GM08714 (cell line): Measurements from ENCODE around the gene SLC39A8.
"Not testable (repeated sequence)": the region's sequence is repeated elsewhere in the genome, so short reads cannot be mapped to it uniquely, and the experiment has no call there.

Source experiments
- H3K4me3 ChIP-seq: fragments of 200-500 bp; sonication (Bioruptor generic); 2 replicates; pipeline ENCODE4 v1.5.1; 2014; ENCODE audit warnings: mild to moderate bottlenecking, low read length, inconsistent platforms
- ZNF274 ChIP-seq: IDR thresholded peaks from 2 replicates; pipeline ENCODE4 v1.6.1; 2012; ENCODE audit warnings: mild to moderate bottlenecking, low read depth, low read length

SLC39A8 gene

DNA sequence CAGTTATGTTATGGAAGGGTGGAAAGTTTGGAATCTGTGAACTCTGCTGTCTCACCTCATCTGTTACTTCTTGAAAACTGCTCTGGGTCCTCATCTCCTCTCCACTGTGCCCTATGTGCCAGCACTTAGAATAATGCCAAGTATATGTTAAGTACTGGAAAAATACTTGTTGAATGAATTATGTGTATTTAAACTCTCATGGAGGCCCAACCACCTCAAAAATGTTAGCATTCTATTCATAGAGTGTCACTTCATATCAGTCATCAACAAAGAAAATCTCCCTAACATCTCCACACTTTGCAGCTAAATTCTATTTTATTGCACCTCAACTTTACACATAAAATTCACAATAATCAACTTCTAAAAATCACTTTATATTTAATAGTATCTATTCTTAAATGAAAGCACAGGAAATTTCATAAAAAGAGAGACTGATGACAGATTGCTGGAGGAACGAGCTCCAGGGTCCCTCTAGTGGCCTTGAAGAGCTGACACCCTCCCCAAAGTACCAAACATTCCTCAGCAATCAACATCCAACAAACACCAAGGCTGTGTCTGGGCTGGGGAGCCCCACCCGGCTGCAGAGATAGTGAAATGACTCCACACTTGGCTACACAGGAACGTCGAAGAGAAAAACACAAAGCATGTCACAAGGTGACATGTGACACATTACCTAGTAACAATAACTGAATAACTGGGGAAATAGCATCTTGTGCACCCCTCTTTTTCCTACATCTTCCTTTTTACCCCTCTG, 45.8 kb downstream of the SLC39A8 start:
- no peak for TF ChIP-seq ZNF274
- no peak overlapping the region for H3K4me3 ChIP-seq

DNA sequence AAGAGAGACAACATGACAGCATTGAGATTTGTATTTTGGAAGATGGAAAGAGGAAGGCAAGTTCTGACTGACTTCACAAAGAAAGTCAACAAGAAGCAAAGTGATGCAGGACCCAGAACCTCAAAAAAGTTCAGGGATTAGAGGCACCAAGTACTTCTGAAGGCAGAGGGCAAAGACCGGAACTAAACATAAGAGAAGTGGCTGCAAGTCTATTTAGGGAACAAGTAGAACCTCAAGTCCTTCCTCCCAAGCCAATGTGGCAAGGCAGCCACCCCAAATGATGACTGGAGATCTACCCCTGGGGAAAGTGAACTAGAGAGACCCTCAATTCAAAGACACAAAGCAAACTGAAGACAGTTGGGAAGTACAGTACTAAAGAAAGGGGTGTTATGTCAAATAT, 46.6 kb downstream of the SLC39A8 start:
- TF ChIP-seq ZNF274: no peak
- H3K4me3 ChIP-seq: no peak overlapping the region

DNA sequence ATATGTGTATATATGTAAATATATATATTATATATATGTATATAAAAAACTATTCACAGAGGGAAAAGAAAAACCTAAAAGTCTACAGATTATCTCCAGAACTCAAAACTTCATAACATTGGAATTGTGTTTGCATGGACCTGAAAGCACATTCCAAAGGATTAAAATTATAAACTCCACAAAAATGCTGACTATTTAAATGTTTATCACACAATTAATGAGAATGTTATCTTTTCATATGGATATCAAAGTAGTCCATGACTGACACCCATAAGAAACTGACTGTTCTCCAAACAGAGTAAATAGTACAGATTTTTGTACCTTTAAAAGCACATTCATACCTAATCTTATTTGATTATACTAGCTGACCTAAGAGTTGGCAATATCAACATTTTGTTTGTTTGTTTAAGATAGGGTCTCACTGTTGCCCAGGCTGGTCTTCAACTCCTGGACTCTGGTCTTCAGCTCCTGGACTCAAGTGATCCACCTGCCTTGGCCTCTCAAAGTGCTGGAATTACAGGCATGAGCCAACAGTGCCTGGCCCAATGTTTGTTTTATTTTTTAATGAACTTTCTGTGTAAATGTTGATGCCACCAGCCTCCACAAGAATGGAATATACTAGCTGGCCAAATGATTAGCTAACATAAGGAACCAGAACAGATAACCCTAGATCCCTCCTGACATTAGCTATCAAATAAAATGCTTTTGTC, 50.0 kb downstream of the SLC39A8 start:
- TF ChIP-seq ZNF274: no peak
- no peak overlapping the region for H3K4me3 ChIP-seq

DNA sequence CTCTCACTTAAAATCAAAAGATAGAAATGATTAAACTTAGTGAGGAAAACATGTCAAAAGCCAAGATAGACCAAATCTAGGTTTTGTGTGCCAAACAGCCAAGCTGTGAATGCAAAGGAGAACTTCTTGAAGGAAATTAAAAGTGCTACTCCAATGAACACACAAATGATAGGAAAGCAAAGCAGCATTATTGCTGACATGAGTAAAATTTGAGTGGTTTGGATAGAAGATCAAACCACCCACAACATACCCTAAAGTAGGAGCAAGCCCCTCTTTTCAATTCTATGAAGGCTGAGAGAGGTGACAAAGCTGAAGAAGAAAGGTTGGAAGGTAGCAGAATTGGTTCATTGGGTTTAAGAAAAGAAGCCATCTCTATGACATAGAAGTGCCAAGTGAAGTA, 56.8 kb downstream of the SLC39A8 start:
- TF ChIP-seq ZNF274: no peak
- H3K4me3 ChIP-seq: no peak overlapping the region

DNA sequence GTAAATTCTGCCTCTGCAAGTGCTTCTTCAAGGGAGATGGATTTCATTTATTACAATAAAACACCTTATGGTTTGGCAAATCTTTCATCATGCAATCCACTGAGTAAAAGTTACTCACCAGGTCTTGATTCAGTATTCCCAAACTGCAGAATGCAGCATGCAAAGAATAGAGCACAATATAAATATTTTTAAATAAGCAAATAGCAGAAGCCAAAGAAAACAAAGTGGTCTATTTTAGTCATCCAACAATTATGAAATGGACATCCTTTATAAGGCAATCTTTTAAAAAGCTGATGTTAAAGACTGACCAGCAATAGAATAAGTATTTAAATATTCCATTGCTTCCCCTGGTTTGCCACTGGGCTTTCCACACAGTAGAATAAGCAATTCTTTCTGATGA, 59.5 kb downstream of the SLC39A8 start:
- TF ChIP-seq ZNF274: no peak
- H3K4me3 ChIP-seq: no peak overlapping the region

DNA sequence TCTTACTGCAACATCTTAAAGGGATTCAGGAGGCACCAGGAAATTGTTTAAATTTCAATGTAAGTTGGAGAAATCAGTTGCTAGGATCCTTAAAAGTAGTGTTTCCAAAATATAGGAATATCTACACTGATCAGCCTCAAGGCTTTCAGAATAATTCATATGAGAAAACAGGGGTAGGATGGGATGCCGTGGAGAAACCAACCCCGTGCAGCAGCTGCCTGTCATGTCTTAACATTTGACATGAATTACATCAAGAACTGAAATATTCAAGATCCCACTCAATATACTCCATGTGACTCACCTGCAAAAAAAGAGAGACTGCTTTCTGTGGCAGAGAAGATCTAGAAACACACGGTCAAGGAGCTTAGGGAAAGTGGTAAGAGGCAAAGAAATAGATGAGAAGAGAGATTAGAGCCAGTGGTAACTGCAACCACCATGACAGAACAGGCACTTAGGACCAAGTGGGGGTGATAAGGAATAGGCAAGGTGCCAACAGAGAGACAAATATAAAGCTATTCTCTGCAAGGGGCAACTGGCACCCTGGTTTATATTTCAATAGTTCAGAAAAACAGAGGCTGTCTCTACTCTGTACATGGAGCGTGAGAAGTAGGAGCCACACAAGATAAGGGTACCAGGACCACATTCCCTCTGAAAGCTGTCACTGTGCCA, 64.0 kb downstream of the SLC39A8 start:
- no peak overlapping the region for H3K4me3 ChIP-seq
- no peak for TF ChIP-seq ZNF274

DNA sequence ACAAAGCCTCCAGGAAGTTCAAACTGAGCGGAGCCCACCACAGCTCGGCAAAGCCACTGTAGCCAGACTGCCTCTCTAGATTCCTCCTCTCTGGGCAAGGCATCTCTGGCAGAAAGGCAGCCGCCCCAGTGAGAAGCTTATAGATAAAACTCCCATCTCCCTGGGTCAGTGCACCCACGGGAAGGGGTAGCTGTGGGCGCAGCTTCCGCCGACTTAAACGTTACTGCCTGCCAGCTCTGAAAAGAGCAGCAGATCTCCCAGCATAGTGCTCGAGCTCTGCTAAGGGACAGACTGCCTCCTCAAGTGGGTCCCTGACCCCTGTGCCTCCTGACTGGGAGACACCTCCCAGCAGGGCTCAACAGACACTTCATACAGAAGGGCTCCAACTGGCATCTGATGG, 72.0 kb downstream of the SLC39A8 start:
- not testable (repeated sequence) for H3K4me3 ChIP-seq

DNA sequence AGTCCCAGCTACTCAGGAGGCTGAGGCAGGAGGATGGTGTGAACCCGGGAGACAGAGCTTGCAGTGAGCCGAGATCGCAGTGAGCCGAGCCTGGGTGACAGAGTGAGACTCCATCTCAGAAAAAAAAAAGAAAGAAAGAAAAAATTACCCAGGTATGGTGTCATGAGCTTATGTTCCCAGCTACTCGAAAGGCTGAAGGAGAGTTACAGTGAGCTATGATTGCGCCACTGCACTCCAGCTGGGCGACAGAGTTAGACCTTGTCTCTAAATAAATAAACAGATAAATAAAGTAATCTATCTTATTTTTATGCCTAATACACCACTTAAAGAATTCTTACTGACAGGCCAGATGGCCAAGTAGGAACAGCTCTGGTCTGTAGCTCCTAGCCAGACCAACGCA, 73.0 kb downstream of the SLC39A8 start:
- no peak for TF ChIP-seq ZNF274
- H3K4me3 ChIP-seq: no peak overlapping the region

DNA sequence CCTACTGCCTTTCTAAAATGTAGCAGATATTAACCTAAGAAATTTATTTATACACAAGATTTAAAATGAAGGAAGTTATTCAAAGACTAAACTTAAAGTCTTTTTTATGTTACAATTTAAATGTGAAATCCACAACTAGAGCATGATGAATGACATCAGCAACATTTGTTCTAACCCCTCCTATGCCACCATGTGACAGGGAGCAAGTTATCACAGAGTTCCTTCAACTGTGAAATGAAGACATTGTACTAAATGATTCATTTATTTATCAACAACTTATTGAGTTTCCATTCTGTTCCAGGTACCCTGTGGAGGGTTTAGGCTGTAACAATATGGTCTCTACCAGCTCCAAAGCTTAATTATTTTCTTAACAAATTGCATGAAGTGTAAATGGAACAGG, 76.9 kb downstream of the SLC39A8 start:
- no peak for TF ChIP-seq ZNF274
- no peak overlapping the region for H3K4me3 ChIP-seq

DNA sequence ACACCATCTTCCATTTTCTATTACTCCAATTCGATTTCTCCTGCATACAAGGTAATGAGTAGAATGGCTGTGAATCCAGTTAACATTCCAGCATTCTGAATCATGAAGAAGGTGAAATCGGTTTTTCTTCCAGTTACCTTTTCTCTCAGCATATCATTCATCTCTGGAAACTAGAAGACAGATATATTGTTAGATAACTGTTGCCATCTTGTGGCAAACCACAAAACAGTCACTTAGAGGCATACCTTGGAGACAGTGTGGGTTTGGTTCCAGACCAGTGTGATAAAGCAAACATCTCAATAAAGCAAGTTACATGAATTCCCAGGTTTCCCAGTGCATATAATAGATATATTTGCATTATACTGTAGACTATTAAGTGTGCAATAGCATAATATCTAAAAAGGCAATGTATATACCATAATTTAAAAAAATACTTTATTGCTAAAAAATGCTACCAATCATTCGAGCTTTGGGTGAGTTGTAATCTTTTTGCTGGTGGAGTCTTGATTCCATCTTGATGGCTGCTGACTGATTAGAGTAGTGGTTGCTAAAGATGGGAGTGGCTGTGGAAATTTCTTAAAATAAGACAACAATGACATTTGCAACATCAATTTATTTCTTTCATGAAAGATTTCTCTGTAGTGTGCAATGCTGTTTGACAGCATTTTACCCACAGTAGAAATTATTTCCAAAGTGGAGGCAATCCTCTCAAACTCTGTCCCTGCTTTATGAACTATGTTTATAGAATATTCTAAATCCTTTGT, 82.1 kb downstream of the SLC39A8 start:
- H3K4me3 ChIP-seq: no peak overlapping the region
- TF ChIP-seq ZNF274: no peak

DNA sequence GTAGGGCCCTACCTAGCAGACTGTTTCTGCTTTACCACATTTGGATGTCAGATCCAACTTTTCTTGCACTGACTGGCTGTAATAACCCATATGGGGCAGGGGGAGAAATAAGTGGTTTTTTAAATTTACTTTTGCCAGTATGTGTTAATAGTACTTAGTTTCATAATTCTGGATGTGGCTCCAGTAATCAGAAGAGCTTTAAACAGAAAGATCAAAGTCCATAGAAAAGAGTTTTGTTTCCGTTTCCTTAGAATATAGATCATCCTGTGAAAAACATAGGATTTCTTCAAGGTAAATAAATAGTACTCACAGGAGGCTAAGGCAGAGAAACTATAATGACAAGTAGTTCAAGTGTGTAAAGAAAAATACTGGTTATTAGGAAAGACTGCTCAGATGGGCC, 85.6 kb downstream of the SLC39A8 start:
- TF ChIP-seq ZNF274: no peak
- no peak overlapping the region for H3K4me3 ChIP-seq

DNA sequence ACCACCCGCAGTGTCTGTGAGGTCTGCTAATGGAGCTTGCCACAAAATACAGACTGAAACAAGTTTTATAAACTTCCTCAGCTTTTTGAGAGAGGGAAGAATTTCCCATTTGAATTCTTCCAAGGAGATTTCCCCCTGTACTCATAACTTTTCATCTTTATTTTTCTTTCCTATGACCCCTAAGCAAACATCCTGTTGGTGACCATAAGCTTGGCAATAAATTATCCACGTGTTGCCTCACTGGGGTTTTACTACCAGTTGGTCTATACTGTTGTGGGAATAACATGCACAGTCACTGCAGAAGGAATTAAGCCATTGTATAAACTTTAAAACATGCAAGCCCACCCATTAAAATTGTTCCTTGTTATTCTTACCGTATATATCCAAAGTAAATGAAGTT, 86.2 kb downstream of the SLC39A8 start:
- H3K4me3 ChIP-seq: no peak overlapping the region
- TF ChIP-seq ZNF274: no peak

DNA sequence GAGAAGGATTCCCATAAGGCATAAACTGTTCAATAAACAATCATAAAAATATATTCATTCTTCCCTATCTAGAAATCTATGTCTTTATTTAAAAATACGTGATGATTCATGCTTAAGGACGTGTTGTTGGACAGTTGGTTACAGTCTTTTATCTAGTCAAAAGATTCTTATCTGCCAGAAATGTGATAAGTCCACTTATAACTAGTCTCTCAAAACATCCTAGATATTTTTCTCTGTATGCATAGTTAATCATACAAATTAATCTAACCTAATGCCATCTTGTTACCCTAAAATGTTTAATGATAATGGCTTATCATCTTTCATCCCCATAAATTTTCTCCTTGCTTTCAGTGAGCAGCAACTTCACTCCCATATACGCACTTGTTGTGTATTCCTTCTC, 89.0 kb downstream of the SLC39A8 start:
- H3K4me3 ChIP-seq: no peak overlapping the region
- TF ChIP-seq ZNF274: no peak

DNA sequence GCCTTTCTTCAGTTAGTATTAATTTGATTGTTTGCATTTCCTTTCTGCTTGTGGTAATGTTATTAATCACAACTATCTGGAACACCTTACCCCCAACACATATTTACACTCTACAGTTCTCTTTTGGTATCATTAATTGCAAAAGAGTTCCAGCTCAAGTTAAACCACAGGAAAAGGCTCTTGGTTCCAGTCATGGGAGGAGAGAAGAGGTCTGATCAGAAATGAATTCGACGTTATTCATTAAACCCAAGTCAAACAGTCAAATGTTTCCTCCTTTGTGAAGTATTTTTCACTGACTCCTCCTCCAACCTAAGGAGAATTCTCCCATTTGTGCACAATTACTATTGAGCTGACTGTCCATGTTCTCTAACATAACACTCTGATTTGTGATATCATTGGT, 91.4 kb downstream of the SLC39A8 start:
- no peak for TF ChIP-seq ZNF274
- H3K4me3 ChIP-seq: no peak overlapping the region
